CD4-positive, alpha-beta T cell treated with Interleukin-1 beta for 1 hour (primary cell): ENCODE measurements around the gene PLXNA4.

Experiments
- DNase-seq, 2 donors: peaks; one replicate each; pipeline ENCODE4 v3.0.0-alpha.2; 2020 to 2022

The PLXNA4 gene

DNA sequence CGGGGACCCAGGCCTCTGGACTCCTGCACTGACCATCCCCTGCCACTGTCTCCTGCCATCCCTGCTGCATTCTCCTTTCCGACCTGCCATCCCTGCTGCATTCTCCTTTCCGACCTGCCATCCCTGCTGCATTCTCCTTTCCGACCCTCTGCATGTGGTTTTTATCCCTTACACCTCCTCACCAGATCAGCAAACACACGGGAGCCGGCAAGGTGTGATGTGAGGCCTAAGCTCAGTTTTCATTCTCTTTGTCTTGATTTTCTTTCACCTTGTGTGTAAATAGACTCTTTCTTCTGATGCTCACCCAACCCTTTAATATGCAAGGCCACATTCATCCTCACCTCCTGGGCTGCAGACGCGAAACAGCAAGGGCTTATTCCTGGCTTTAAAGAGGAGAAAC, 11.4 kb downstream of the PLXNA4 start:
- no peak for DNase-seq

DNA sequence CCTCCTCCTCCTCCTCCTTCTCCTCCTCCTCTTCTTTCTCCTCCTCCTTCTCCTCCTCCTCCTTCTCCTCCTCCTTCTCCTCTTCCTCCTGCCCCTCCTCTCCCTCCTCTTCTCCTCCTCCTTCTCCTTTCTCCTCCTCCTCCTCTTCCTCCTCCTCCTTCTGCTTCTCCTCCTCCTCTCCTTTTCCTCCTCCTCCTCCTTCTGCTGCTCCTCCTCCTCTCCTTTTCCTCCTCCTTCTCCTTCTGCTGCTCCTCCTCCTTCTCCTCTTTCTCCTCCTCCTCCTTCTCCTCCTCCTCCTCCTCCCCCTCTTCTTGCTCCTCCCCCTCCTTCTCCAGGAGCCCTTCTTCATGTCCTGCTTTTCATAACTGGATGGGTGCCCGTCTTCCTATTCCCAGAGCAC, 12.2 kb downstream of the PLXNA4 start:
- no peak for DNase-seq

DNA sequence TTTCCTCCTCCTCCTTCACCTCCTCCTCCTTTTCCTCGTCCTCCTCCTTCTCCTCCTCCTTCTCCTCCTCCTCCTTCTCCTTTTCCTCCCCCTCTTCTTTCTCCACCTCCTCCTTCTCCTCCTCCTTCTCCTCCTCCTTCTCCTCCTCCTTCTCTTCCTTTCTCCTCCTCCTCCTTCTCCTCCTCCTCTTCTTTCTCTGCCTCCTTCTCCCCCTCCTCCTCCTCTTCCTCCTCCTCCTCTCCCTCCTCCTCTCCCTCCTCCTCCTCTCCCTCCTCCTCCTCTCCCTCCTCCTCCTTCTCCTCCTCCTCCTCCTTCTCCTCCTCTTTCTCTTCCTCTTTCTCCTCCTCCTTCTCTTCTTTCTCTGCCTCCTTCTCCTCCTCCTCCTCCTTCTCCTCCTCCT, 13.6 kb downstream of the PLXNA4 start:
- DNase-seq, result no peak

DNA sequence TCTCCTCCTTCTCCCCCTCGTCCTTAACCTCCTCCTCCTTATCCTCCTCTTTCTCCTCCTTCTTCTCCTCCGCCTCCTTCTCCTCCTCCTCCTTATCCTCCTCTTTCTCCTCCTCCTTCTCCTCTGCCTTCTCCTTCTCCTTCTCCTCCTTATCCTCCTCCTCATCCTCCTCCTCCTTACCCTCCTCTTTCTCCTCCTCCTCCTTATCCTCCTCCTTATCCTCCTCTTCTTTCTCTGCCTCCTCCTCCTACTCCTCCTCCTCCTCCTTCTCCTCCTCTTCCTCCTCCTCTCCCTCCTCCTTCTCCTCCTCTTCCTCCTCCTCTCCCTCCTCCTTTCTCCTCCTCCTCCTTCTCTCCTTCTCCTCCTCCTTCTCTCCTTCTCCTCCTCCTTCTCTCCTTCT, 14.5 kb downstream of the PLXNA4 start:
- no peak for DNase-seq

DNA sequence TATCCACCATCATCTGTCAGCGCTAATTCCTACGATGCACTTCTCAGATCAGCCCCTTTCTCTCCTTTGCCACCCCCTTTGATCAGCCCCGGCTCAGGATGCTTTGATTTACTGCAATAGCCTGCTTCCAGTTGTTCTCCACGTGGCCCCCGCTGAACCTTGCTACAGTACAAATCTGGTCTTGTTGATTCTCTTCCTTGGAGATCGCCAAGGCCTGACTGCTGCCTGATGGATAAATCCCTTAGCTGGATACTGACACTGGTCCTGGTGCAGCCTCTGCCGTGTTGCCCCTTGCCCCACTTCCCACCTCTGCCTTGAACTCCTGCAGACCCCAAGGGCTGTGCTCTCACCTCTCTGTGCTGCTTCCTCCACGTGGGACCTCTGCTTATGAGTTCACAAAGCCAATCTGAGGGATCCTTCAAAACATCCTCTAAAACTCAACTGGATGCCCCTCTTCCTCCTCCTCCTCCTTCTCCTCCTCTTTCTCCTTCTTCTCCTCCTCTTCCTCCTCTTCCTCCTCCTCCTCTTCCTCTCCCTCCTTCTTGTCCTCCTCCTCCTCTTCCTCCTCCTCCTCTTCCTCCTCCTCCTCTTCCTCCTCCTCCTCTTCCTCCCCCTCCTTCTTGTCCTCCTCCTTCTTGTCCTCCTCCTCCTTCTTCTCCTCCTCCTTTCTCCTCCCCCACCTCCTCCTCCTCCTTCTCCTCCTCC, 15.3 kb downstream of the PLXNA4 start:
- DNase-seq, result no peak

DNA sequence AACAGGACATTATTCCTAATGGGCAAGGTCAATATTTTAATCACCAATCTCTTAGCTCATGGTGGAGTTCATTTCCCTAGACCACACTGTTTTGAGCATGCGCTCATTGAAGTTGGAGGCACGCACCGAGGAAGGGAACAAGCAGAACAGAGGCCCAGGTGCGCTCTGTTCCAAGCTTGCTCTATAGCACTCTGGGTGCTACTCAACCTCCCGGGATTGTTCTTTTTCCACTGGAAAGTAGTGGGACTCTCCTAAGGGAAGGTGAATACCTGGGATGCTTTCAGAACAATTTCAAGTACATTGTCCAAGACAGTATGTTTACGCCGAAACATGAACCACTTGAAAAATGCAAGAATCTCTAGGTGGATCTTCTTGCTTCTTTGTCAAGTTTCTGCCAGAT, 16.2 kb downstream of the PLXNA4 start:
- no peak for DNase-seq

DNA sequence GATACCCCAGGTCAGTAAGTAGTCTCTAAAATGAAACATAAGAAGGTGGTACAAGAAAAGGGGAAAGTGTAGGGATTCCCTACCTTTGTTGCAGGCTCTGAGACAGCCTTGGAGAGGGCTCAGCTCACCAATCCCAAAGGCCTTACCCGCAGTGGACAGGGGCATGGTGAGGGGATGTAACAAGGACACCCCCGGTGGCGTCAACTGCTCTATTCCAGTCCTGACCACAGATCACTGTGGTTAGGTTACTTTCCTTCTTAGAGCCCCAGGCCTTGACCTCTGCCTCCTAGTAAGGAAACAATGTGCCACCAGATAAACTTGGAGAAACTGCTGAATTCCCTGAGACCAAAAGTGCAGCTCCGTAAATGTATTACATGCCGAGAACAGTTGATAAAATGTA, 17.5 kb downstream of the PLXNA4 start:
- no peak for DNase-seq

DNA sequence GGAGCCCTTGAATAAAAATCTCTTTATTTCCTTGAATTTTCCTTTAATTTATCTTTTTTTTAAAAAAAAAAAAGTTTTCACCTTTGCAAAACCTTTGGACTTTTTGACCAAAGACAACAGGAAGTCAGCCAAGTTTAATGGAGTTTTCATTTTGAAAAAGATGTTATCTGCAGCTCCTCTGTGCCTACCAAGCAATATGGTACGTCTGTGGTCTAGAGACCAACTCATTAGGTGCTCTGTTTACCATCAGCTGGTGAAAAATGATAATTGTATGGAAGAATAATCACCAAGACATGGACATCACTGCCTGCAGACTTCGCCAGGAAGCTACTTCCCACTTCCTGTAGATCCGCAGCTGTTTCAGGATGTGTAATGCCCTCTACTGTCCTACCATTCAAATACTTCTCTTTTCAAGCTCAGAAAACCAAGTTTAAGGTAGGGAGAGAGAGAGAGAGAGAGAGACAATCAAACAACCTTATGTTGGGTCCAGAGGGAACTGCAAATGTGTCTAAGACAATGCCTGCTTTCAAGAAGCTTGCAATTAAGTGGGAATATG, 18.7 kb downstream of the PLXNA4 start:
- DNase-seq, result no peak

DNA sequence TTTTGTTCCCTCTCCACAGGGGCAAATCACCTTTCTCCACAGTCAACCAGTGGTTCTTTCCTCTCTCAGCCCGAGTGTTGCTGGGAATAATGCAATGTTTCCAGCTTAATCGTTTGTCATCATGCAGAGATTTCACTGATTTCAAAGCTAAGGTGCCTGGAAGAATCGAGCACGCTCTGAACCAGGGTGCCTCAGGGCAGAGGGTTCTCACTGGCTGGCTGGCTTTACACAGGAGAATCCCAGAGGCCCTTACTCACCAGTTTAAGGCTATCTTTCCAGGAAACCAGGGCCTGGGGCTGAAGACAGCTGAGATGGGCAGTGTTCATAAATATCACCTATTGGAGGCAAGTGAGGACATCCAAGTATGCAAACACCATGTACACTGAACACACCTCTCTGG, 21.8 kb downstream of the PLXNA4 start:
- DNase-seq, result no peak

DNA sequence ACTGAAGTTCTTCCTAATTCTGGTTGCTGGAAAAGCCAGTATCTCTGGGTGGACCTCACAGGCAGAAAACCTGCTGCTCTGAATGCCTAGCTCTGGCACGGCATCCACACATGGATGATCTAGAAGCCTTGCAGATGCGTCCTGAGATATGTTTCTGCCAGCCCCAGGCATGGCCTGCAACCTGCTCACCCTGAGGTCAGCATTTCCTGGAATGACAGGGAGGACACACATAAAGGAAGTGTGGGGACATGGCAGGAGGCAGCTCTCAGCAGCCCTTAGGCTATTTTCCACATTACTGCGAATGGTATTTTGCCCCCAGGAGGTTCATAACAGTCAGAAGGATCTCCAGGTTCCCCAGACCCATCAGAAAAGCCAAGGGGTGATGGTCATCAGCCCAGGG, 23.2 kb downstream of the PLXNA4 start:
- no peak for DNase-seq

DNA sequence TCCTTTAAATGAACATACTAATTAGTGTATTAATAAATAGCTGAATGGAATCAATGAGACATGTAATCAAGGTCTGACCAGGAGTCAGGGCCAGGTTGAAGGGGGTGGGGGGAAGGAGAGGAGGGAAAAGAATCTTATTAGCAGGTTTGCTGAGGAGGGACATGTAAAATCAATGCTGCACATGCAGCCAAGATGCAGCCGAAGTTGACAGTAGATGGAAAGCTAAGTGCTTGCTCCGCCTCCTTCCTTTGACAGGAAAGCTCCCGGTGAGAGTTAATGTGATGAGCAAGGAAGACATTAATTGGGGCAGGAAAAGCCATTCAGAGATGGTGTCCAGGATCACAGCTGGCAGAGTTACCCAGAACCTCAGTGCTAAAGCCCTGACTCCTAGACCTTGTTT, 24.4 kb downstream of the PLXNA4 start:
- no peak for DNase-seq

DNA sequence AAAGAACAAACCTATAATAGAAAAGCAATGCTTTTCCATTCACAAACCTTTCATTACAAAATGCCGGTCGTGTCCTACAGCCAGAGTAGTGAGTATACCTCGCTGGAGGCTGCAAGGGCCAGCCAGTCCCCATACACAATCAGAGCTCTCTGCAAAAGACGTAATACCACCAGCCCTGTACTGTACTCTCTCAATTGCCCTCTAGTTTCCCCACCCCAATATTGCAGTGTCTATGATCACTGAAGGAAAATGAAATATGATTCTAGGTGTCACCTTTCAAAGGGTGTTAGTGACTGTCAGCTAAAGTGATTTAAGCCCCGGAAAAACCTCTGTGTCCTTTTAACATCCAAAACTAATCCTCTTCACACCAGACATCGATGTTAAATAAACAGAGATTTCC, 24.8 kb downstream of the PLXNA4 start:
- DNase-seq, result no peak

DNA sequence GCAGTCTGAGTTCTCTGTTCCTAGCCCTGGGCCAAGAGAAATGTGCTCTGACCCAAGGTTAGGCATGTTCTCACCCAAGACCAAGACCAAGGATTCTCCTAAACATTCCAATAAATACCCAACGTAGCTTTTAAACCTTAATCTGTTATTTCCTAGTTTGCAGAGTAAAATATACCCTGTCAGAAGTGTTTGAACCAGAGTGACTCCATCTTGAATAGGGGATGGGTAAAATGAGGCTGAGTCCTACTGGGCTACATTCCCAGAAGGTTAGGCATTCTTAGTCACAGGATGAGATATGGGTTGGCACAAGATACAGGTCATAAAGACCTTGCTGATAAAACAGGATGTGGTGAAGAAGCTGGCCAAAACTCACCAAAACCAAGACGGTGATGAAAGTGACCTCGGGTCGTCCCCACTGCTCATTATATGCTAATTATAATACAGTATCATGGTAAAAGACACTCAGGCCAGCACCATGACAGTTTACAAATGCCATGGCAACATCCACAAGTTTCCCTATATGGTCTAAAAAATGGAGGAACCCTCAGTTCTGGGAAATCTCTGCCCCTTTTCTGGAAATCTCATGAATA, 27.7 kb downstream of the PLXNA4 start:
- DNase-seq, result no peak

DNA sequence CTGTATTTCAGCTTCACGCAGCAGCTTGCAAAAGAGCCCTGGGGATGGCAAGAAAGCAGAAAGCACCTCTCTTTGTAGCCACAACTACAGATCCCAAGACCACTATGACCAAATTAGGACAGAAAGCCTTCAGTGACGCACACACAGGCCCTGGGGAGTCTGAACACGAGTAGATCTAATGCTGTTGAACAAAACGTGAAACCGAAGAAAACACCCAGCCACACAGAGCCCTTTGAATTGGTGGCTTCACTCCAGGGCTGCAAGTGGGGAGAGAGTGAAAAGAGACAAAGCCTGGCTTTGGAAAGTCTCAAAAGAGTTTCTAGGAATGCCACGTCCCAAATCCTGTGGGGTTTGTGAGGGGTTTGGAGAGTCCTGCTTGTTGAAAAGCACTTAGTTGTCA, 28.4 kb downstream of the PLXNA4 start:
- DNase-seq, result no peak

DNA sequence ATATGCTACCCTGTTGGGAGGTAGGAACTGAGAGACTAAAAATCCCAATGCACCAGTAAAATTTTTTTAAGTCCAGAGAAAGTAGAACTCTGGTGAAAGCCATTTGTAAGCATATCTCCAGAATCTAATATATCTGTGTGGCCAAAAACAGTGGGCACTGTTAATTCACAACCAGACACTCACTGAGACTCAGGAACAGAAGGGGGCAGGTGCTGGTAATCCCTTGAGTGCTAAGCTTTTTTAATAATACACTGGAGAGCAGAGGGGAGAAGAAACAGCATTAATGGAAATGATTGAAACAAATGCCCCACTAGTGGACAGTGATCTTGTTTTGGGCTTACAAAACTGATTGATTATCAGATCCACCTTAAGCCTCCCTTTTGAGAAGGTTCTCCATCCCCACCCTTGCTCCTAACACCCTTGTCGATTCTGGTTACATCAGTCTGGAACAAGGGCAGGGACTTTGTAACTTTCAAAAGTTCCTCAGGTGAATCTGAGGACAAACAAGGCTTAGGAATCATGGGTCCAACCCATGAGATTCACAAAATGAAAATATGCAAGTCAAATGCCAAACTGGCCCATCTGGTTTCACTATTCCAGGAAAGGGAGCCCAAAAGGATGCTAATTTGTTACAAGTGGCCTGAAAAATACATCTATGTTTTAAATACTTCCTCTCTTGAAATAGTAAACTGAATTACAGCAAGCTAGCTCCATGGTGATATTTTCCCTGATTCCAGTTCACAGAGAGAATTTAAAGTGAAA, 29.7 kb downstream of the PLXNA4 start:
- no peak for DNase-seq

DNA sequence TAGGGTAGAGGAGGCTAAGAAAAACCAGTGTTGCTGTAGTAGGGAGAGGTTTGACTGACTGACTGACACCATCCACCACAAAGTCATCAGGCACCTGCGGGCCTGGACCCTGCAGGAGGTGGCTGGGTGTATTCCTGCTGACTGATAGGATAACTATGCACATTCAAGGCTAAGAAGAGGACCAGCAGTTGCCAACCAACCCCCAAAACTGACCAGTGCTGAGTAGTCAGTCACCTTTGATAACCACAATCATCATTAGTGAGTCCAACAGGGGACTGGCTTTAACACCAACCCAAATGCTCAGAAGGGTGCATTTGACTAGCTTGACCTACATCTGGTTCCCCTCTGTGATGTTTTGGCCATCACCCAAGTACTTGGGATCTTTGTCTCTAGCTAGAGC, 30.5 kb downstream of the PLXNA4 start:
- DNase-seq, result no peak

DNA sequence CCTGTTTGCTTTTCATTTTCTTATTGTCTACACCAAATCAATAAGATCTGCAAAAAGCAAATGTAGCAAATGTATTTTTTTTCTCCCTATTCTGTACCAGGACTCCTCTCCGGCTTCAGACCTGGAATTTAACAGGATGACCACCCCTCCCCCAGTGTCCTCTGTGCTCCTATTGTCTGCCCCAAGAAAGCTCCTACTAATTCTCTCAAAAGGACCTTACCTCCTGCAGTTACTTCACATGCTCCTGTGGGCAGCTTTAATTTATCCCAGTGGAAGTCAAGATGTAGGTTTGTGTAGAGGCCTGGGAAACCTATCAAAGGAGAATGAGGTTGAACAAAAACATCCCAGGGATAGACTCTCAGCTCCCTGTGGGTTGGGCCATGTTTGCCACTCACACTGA, 31.3 kb downstream of the PLXNA4 start:
- DNase-seq, result no peak

DNA sequence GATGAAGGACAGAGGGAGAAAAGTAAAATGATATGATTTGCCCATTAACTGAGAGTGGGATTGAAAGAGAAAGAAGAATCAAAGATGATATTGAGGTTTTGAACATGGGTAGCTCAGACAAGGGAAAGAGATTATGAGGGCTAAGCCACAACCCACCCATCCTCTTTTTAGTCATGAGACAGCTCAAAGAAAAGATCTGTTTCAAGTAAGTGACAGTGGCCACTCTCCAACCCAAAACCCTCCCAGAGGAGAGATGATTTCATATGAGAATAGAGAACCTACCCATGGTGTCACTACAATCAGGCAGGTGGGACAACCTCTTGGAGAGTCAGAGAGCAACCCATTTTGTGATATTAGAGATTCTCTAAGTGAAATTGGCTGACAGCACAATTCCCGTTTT, 32.2 kb downstream of the PLXNA4 start:
- DNase-seq, result no peak

DNA sequence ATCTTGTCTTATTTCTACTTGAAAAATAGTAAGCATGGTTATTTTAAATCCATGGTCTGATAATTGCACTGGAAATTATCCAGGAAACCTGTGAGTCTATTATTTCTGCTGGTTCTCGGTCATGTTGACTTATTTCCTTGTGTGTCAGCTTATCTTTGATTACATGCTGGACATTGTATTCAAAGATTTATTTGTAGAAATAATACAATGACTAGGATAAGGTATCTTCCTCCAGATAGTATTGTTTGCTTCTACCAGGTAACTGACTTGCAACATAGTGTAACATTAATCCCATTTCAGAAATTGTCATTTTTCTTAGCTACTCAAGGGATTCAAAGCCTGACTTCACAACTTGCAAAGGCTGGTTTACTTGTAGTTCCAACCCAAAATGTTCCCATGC, 33.4 kb downstream of the PLXNA4 start:
- no peak for DNase-seq

DNA sequence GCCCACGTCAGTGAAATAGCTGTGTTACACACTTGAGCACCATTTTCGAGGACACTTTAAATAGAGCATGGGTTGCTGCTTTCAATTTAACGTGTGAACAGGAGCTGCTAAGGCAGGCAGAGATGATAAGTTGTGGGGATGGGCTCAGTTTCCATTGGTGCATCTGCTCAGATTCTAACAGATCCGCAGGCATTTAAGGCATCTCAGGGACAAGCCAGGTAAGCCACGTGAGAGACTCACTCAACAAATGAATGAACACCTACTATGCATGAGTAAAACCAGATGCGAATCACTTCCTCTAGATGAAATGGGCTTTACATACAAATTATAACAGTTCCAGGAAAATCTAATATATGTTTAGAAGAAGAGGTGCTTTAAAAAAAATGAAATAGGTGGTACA, 34.6 kb downstream of the PLXNA4 start:
- DNase-seq, result no peak

DNA sequence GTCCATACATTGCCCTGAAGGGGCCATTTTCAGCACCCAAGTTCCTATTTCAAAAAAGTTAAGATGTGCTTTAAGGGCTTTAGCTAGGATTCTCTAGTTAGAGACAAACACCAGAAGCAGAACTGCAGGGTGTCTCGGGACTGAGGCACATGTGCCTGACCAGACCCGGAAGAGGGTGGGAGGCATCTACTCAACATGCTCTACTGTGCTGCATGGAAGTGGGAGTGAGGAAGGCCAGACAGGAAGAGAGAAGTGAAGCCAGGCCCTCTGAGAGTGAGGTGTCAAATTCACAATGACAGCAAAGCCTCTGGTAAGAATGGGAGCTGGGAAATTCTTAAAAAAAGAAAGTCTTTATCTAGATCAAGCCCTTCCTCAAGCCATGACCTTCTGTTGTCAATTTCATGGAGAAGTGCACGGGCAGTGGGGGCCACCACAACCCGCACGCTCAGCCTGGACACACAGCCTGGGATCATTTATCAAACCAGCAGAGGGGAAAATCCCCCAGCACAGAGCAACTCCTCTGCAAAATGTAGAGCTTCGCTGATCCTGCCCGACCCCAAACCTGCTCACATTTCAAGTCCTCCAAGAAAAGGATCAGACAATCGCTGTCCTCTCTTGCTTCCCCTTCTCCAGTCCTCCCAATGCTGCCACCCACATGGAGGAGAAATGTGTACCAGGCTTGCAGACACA, 38.7 kb downstream of the PLXNA4 start:
- no peak for DNase-seq

DNA sequence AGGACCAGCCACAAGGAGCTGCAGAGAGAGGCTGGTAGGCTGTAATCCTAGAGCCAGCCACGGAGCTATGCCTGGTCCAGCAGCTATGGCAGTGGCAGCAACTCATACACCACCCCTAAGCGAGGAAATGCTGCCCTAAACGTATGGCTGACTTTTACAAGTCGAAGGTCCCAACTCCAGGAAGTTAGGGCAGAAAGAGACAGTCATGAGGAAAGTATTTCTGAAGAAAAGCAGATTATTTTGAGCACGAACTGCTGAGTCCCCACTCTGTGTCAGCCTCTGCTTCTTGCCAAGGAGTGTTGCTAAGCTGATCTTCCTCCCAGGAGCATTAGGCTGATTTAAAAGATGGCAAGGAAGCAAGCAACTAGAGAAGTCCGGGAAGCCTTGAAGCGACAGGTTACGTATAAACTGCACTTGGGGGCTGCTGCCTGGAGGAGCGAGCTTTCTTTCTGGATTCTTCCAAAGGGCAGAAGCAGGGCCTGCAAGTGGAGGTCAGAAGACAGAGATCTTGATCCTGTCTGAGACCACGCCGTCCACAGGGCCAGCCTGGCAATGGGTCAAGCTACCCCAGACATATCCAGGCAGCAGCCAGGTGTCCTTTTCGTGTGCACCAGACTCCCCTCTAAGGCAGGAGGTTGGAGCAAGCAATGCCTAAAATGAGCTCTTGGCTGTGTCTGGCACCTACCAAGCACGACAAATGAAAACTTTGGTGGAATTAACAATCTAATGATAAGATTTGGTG, 39.4 kb downstream of the PLXNA4 start:
- DNase-seq, result no peak

DNA sequence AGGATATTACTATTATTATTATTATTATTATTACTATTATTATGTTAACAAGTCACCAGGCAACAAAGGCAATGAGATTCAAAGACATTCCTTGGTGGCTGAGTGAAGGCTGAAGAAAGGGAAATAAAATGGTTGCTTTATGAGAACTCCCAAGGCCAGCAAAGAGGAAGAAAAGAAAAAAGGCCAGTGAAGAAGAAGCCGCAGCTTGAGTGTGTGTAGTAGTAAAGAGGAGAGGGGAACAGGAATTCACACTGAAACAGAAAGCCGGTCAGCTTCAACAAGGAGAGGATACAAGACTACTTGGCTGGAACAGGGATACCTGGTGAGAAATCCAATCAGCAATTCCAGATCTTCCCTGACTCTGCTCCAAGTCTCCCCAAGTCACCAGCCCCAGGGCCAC, 42.4 kb downstream of the PLXNA4 start:
- no peak for DNase-seq
